HepG2 (cell line): ENCODE data around the gene EPB42. TPM values are rescaled to one million over a fixed set of nuclear protein-coding genes. Genes with fewer than 3 reads are reported as not detected.
A peak's percentile ranks its signal among the peaks of the same experiment; 100 is the strongest.

Source experiments
- ATF7 ChIP-seq, 2 experiments: fragments of 450-650 bp in 1 of 2; sonication (generic) in 1 of 2; formaldehyde crosslinking in 1 of 2; IDR thresholded peaks; 2 replicates each; pipeline versions ENCODE4 v1.4.0 to v1.6.1; 2016 to 2020; ENCODE audit warnings: antibody characterized with exemption in 1 of 2, mild to moderate bottlenecking in 1 of 2, missing genetic modification reagents in 1 of 2
- FOXA3 ChIP-seq: IDR thresholded peaks from 2 replicates; pipeline ENCODE4 v1.6.1; 2016; ENCODE audit warnings: missing genetic modification reagents, missing compliant biosample characterization
- KDM2A ChIP-seq: sonication (generic); formaldehyde crosslinking; IDR thresholded peaks from 2 replicates; pipeline ENCODE4 v1.4.0; 2020; ENCODE audit warnings: low read depth, missing genetic modification reagents, borderline replicate concordance
- MZF1 ChIP-seq: sonication (generic); formaldehyde crosslinking; IDR thresholded peaks from 2 replicates; pipeline ENCODE4 v1.8.1; 2023; ENCODE audit warnings: mild to moderate bottlenecking, missing genetic modification reagents, borderline replicate concordance
- NR2F1 ChIP-seq, 2 experiments: fragments of 450-650 bp in 1 of 2; formaldehyde crosslinking in 1 of 2; IDR thresholded peaks; 2 replicates each; pipeline versions ENCODE4 v1.5.0 to v1.6.1; 2016 to 2020; ENCODE audit warnings: mild to moderate bottlenecking in 1 of 2, missing compliant biosample characterization in 1 of 2, missing genetic modification reagents in 1 of 2, moderate library complexity in 1 of 2
- NRL ChIP-seq: sonication (generic); formaldehyde crosslinking; IDR thresholded peaks from 2 replicates; pipeline ENCODE4 v1.5.0; 2020; ENCODE audit warnings: missing genetic modification reagents, mild to moderate bottlenecking, moderate library complexity, borderline replicate concordance
- PRDM10 ChIP-seq: sonication (generic); formaldehyde crosslinking; IDR thresholded peaks from 2 replicates; pipeline ENCODE4 v1.4.0; 2020; ENCODE audit warnings: low read depth, missing genetic modification reagents
- RBAK ChIP-seq: sonication (generic); formaldehyde crosslinking; IDR thresholded peaks from 2 replicates; pipeline ENCODE4 v1.5.1; 2020; ENCODE audit warnings: mild to moderate bottlenecking, missing genetic modification reagents
- ZNF232 ChIP-seq: sonication (generic); formaldehyde crosslinking; IDR thresholded peaks from 2 replicates; pipeline ENCODE4 v1.4.0; 2020; ENCODE audit warnings: missing genetic modification reagents, borderline replicate concordance
- ZNF432 ChIP-seq: sonication (generic); formaldehyde crosslinking; IDR thresholded peaks from 2 replicates; pipeline ENCODE4 v1.5.0; 2020; ENCODE audit warnings: missing genetic modification reagents, mild to moderate bottlenecking, borderline replicate concordance
- ZNF451 ChIP-seq: sonication (generic); formaldehyde crosslinking; IDR thresholded peaks from 2 replicates; pipeline ENCODE4 v1.5.0; 2020; ENCODE audit warnings: mild to moderate bottlenecking, missing genetic modification reagents
- ZNF484 ChIP-seq: sonication (generic); formaldehyde crosslinking; IDR thresholded peaks from 2 replicates; pipeline ENCODE4 v1.5.1; 2020; ENCODE audit warnings: mild to moderate bottlenecking, low read depth, missing genetic modification reagents, borderline replicate concordance
- ZNF510 ChIP-seq: sonication (generic); formaldehyde crosslinking; IDR thresholded peaks from 2 replicates; pipeline ENCODE4 v1.4.0; 2020; ENCODE audit warnings: low read depth, mild to moderate bottlenecking, missing genetic modification reagents
- ZNF580 ChIP-seq: IDR thresholded peaks from 2 replicates; pipeline ENCODE4 v1.6.1; 2016; ENCODE audit warnings: low read depth, borderline replicate concordance
- ZNF737 ChIP-seq: sonication (generic); formaldehyde crosslinking; IDR thresholded peaks from 2 replicates; pipeline ENCODE4 v1.5.0; 2020; ENCODE audit warnings: missing genetic modification reagents, mild to moderate bottlenecking, borderline replicate concordance
- ZNF850 ChIP-seq: sonication (generic); formaldehyde crosslinking; conservative IDR thresholded peaks from 2 replicates; pipeline ENCODE4 v1.9.0; 2021; ENCODE audit warnings: mild to moderate bottlenecking, missing genetic modification reagents
- ZNF879 ChIP-seq: sonication (generic); formaldehyde crosslinking; IDR thresholded peaks from 2 replicates; pipeline ENCODE4 v1.8.1; 2023; ENCODE audit warnings: missing genetic modification reagents
- polyA plus RNA-seq, 8 experiments: library from polyadenylated mRNA; depleted of rRNA in 3 of 8; stranded (reverse) in 7 of 8; unstranded in 1 of 8; fragments of >200 nt; fragmentation: Illumina TruSeq in 4 of 8; extraction: Trizol in 4 of 8; gene quantifications; 2 replicates each; pipeline versions ENCODE4 v1.2.1 to v1.2.3, GENCODE V29; 2011 to 2016; ENCODE audit warnings: low read depth in 4 of 8, missing spikeins in 1 of 8, mixed read lengths in 1 of 8; ENCODE audit not compliant: insufficient read depth in 1 of 8
- total RNA-seq, 5 experiments: library from RNA; depleted of rRNA; stranded (reverse); fragments of >200 nt; fragmentation: Illumina TruSeq; extraction: Trizol; gene quantifications; 2 replicates each; pipeline ENCODE4 v1.2.3, GENCODE V29; 2016; ENCODE audit warnings: low read depth in 1 of 5
- TF ChIP-seq, protein P1 (sequence below): sonication (generic); formaldehyde crosslinking; IDR thresholded peaks from 2 replicates; pipeline ENCODE4 v1.5.0; 2020; ENCODE audit warnings: missing genetic modification reagents
- TF ChIP-seq, protein P2 (sequence below): sonication (generic); formaldehyde crosslinking; IDR thresholded peaks from 2 replicates; pipeline ENCODE4 v1.8.0; 2022; ENCODE audit warnings: mild to moderate bottlenecking, missing genetic modification reagents; ENCODE audit not compliant: insufficient replicate concordance
- TF ChIP-seq, protein P3 (sequence below): sonication (generic); formaldehyde crosslinking; IDR thresholded peaks from 2 replicates; pipeline ENCODE4 v1.4.0; 2020; ENCODE audit warnings: missing genetic modification reagents

The EPB42 gene
- total and polyA plus RNA-seq, 2 of the 13 experiments (the other 11 are each of a cell fraction or from before 2014, with no cell fraction given), result not detected

DNA sequence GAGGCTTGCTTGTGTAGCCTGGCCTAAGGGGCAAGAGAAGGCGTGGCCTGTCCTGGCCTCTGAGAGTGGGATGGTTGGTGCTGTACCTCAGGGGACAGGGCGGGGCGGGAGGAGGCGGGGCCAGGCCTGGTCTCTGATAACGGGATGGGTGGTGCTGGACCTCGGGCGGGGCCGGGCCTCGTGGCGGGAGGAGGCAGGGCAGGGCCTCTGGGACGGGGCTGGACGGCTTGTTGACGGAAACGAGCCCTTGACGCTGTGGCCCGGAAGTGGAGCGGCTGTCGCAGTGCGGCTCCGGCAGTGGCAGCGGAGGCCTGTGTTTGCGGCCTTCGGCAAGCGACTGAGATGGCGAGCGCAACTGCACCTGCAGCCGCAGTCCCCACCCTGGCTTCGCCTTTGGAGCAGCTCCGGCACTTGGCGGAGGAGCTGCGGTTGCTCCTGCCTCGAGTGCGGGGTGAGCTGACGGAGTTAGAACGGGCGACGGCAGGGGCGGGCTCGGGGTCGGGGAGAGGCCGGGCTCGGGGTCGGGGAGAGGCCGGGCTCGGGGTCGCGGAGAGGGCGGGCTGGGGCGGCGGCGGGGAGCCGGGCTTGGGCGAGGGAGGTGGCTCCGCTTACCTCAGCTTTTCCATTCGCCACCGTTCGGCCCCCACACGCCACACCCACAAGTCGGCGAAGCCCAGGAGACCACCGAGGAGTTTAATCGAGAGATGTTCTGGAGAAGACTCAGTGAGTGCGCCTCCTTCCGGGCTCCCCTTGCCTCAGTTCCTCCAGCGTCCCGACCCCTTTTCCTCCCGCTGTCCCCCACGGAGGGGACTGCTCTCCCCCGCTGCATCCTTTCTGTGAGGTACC is 35.4 kb downstream of the EPB42 start, which contains the start of gene CCNDBP1 (continued):
- TF ChIP-seq, protein P1, sequence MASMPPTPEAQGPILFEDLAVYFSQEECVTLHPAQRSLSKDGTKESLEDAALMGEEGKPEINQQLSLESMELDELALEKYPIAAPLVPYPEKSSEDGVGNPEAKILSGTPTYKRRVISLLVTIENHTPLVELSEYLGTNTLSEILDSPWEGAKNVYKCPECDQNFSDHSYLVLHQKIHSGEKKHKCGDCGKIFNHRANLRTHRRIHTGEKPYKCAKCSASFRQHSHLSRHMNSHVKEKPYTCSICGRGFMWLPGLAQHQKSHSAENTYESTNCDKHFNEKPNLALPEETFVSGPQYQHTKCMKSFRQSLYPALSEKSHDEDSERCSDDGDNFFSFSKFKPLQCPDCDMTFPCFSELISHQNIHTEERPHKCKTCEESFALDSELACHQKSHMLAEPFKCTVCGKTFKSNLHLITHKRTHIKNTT (CRISPR knock-in tag), result no peak
- TF ChIP-seq ATF7 (IDR thresholded peaks at IDR 0.05) (no peak), ATF7 (CRISPR knock-in tag; IDR thresholded peaks at IDR 0.05) (no peak), ZNF432 (CRISPR knock-in tag) (no peak), RBAK (CRISPR knock-in tag) (no peak), ZNF451 (CRISPR knock-in tag) (no peak), FOXA3 (CRISPR knock-in tag) (peak; percentile 86), MZF1 (CRISPR knock-in tag) (no peak; the same call in 1 of the 2 replicates), ZNF850 (no peak), ZNF879 (no peak), NRL (CRISPR knock-in tag) (no peak), KDM2A (CRISPR knock-in tag) (peak; percentile 99), NR2F1 (CRISPR knock-in tag; IDR thresholded peaks at IDR 0.05) (no peak), ZNF737 (CRISPR knock-in tag) (no peak), PRDM10 (0 out of 2 replicates have a peak, but pooled peaks have one; percentile 24), ZNF580 (CRISPR knock-in tag) (no peak; the same call in none of the 2 replicates), ZNF510 (CRISPR knock-in tag) (no peak), ZNF232 (peak; percentile 76; the same call in 1 of the 2 replicates), ZNF484 (no peak)
- TF ChIP-seq, protein P2, sequence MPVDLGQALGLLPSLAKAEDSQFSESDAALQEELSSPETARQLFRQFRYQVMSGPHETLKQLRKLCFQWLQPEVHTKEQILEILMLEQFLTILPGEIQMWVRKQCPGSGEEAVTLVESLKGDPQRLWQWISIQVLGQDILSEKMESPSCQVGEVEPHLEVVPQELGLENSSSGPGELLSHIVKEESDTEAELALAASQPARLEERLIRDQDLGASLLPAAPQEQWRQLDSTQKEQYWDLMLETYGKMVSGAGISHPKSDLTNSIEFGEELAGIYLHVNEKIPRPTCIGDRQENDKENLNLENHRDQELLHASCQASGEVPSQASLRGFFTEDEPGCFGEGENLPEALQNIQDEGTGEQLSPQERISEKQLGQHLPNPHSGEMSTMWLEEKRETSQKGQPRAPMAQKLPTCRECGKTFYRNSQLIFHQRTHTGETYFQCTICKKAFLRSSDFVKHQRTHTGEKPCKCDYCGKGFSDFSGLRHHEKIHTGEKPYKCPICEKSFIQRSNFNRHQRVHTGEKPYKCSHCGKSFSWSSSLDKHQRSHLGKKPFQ (CRISPR knock-in tag), result peak; percentile 64
- TF ChIP-seq, protein P3, sequence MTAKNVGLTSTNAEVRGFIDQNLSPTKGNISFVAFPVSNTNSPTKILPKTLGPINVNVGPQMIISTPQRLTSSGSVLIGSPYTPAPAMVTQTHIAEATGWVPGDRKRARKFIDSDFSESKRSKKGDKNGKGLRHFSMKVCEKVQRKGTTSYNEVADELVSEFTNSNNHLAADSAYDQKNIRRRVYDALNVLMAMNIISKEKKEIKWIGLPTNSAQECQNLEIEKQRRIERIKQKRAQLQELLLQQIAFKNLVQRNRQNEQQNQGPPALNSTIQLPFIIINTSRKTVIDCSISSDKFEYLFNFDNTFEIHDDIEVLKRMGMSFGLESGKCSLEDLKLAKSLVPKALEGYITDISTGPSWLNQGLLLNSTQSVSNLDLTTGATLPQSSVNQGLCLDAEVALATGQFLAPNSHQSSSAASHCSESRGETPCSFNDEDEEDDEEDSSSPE, result peak; percentile 68
